K562 (cell line): ENCODE measurements around the gene ZNF180. TPM values are rescaled to one million over a fixed set of nuclear protein-coding genes. Genes with fewer than 3 reads are reported as not detected.

Source experiments
- HDAC2 ChIP-seq: fragments of 450-650 bp; IDR thresholded peaks from 2 replicates; pipeline ENCODE4 v1.6.1; 2016; ENCODE audit warnings: mild to moderate bottlenecking
- HNRNPLL ChIP-seq: fragments of 200-400 bp; formaldehyde crosslinking; IDR thresholded peaks from 2 replicates; pipeline ENCODE4 v1.6.1; 2017; ENCODE audit warnings: low read length, low read depth, mild to moderate bottlenecking; ENCODE audit not compliant: poor library complexity, severe bottlenecking
- LARP7 ChIP-seq: fragments of 450-650 bp; IDR thresholded peaks from 2 replicates; pipeline ENCODE4 v1.6.1; 2016
- MAFG ChIP-seq: fragments of 450-650 bp; conservative IDR thresholded peaks from 2 replicates; pipeline ENCODE4 v1.6.1; 2016; ENCODE audit warnings: missing genetic modification characterization, missing compliant biosample characterization
- RHOXF2B ChIP-seq: fragments of 250-450 bp; sonication (Bioruptor Pico); conservative IDR thresholded peaks from 2 replicates; pipeline ENCODE4 v1.5.1; 2021
- ZNF311 ChIP-seq: fragments of 250-450 bp; sonication (Bioruptor Pico); IDR thresholded peaks from 2 replicates; pipeline ENCODE4 v1.4.0; 2020; ENCODE audit warnings: mild to moderate bottlenecking, moderate library complexity
- polyA plus RNA-seq, 8 experiments: library from polyadenylated mRNA; depleted of rRNA in 4 of 8; stranded (reverse) in 5 of 8; unstranded in 3 of 8; fragments of >200 nt; fragmentation: Nextera tagmentation in 2 of 8; fragmentation: Illumina TruSeq in 1 of 8; extraction: Ambion mirVana in 2 of 8; extraction: Trizol in 1 of 8; gene quantifications; 2 replicates each; pipeline versions ENCODE4 v1.2.1 to v1.2.3, GENCODE V29; 2011 to 2014; ENCODE audit warnings: inconsistent platforms in 1 of 8, missing spikeins in 1 of 8
- total RNA-seq, 7 experiments: library from RNA; depleted of rRNA in 6 of 7; stranded (reverse); fragments of >200 nt in 6 of 7; fragmentation: Illumina TruSeq in 2 of 7; extraction: Trizol in 2 of 7; gene quantifications; 2 replicates each; pipeline versions ENCODE4 v1.2.1 to v1.2.3, GENCODE V29; 2011 to 2021; ENCODE audit warnings: low replicate concordance in 1 of 7
- TF ChIP-seq, protein P1 (sequence below), 2 experiments: fragments of 200-800 bp in 1 of 2; sonication (Bioruptor generic) in 1 of 2; sonication (generic) in 1 of 2; formaldehyde crosslinking in 1 of 2; IDR thresholded peaks in 1 of 2; conservative IDR thresholded peaks in 1 of 2; 2 replicates each; pipeline versions ENCODE4 v1.5.0 to v1.6.1; 2016 to 2020; ENCODE audit warnings: missing compliant biosample characterization in 1 of 2, missing genetic modification characterization in 1 of 2, missing genetic modification reagents in 1 of 2
- TF ChIP-seq, protein P2 (sequence below): fragments of 200-600 bp; sonication (generic); IDR thresholded peaks from one replicate; pipeline ENCODE4 v1.6.1; 2012; ENCODE audit warnings: mild to moderate bottlenecking, low read depth, low read length, inconsistent platforms

The ZNF180 gene
- total and polyA plus RNA-seq, 9 of the 15 experiments (the other 6 are each of a cell fraction or from before 2014, with no cell fraction given): 1.8 to 8.7 (median 5.9) TPM

DNA sequence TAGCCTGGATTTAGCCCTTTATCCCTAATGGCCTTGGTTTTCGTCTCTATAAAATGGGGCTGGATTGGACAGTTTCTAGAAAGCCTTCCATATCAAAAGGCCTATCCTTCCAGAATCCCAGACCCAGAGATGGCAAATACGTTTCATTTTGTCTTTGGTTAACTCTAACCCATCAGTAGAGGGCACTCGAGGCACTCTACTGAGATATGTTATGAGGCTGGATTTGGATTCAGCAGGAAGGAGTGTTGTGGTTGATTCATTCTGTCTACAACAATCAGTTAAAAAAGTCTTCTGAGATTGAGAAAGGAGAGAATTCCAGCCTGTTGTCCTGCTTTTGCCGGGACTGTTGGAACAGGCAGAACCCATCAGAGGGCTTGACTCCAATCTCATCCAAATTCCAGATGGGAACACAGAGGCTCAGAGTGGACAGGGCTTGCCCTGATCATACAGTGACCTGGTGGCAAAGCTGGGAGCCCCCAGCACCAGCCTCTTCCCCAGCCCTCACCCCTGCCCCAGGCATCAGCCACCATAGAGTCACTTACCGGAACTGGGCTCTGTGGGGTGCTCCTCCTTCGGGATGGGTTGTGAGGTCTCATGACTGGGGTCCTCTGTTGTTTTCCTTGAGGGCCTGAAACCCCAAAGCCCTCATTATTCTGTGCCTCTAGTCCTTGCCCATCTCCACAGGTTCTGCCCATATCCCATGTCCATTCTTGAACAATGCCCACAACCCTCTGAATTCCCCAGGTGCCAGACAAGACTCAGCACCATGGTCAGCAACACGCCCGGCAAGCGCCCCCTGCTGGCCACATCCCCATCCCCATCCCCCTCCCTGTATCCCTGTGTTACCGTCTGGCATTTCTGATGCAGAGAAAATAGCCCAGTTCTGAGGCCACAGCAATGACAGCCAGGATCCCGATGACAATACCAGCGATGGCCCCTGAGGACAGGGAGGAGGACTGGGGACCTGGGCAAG, 12.3 kb upstream of the ZNF180 start (continued):
- TF ChIP-seq MAFG (tag) (no peak), ZNF311 (CRISPR knock-in tag) (no peak), HDAC2 (no peak), HNRNPLL (no peak), RHOXF2B (CRISPR knock-in tag) (no peak), LARP7 (no peak)
- TF ChIP-seq, protein P1, sequence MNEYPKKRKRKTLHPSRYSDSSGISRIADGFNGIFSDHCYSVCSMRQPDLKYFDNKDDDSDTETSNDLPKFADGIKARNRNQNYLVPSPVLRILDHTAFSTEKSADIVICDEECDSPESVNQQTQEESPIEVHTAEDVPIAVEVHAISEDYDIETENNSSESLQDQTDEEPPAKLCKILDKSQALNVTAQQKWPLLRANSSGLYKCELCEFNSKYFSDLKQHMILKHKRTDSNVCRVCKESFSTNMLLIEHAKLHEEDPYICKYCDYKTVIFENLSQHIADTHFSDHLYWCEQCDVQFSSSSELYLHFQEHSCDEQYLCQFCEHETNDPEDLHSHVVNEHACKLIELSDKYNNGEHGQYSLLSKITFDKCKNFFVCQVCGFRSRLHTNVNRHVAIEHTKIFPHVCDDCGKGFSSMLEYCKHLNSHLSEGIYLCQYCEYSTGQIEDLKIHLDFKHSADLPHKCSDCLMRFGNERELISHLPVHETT (CRISPR knock-in tag; conservative IDR thresholded peaks at IDR 0.05 in 1 of 2, IDR thresholded peaks at IDR 0.05 in 1 of 2): no peak
- TF ChIP-seq, protein P2, sequence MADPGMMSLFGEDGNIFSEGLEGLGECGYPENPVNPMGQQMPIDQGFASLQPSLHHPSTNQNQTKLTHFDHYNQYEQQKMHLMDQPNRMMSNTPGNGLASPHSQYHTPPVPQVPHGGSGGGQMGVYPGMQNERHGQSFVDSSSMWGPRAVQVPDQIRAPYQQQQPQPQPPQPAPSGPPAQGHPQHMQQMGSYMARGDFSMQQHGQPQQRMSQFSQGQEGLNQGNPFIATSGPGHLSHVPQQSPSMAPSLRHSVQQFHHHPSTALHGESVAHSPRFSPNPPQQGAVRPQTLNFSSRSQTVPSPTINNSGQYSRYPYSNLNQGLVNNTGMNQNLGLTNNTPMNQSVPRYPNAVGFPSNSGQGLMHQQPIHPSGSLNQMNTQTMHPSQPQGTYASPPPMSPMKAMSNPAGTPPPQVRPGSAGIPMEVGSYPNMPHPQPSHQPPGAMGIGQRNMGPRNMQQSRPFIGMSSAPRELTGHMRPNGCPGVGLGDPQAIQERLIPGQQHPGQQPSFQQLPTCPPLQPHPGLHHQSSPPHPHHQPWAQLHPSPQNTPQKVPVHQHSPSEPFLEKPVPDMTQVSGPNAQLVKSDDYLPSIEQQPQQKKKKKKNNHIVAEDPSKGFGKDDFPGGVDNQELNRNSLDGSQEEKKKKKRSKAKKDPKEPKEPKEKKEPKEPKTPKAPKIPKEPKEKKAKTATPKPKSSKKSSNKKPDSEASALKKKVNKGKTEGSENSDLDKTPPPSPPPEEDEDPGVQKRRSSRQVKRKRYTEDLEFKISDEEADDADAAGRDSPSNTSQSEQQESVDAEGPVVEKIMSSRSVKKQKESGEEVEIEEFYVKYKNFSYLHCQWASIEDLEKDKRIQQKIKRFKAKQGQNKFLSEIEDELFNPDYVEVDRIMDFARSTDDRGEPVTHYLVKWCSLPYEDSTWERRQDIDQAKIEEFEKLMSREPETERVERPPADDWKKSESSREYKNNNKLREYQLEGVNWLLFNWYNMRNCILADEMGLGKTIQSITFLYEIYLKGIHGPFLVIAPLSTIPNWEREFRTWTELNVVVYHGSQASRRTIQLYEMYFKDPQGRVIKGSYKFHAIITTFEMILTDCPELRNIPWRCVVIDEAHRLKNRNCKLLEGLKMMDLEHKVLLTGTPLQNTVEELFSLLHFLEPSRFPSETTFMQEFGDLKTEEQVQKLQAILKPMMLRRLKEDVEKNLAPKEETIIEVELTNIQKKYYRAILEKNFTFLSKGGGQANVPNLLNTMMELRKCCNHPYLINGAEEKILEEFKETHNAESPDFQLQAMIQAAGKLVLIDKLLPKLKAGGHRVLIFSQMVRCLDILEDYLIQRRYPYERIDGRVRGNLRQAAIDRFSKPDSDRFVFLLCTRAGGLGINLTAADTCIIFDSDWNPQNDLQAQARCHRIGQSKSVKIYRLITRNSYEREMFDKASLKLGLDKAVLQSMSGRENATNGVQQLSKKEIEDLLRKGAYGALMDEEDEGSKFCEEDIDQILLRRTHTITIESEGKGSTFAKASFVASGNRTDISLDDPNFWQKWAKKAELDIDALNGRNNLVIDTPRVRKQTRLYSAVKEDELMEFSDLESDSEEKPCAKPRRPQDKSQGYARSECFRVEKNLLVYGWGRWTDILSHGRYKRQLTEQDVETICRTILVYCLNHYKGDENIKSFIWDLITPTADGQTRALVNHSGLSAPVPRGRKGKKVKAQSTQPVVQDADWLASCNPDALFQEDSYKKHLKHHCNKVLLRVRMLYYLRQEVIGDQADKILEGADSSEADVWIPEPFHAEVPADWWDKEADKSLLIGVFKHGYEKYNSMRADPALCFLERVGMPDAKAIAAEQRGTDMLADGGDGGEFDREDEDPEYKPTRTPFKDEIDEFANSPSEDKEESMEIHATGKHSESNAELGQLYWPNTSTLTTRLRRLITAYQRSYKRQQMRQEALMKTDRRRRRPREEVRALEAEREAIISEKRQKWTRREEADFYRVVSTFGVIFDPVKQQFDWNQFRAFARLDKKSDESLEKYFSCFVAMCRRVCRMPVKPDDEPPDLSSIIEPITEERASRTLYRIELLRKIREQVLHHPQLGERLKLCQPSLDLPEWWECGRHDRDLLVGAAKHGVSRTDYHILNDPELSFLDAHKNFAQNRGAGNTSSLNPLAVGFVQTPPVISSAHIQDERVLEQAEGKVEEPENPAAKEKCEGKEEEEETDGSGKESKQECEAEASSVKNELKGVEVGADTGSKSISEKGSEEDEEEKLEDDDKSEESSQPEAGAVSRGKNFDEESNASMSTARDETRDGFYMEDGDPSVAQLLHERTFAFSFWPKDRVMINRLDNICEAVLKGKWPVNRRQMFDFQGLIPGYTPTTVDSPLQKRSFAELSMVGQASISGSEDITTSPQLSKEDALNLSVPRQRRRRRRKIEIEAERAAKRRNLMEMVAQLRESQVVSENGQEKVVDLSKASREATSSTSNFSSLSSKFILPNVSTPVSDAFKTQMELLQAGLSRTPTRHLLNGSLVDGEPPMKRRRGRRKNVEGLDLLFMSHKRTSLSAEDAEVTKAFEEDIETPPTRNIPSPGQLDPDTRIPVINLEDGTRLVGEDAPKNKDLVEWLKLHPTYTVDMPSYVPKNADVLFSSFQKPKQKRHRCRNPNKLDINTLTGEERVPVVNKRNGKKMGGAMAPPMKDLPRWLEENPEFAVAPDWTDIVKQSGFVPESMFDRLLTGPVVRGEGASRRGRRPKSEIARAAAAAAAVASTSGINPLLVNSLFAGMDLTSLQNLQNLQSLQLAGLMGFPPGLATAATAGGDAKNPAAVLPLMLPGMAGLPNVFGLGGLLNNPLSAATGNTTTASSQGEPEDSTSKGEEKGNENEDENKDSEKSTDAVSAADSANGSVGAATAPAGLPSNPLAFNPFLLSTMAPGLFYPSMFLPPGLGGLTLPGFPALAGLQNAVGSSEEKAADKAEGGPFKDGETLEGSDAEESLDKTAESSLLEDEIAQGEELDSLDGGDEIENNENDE: no peak
